Thoracic aorta (tissue), 2 donors: ENCODE measurements around the gene PTGFRN. TPM values are rescaled to one million over a fixed set of nuclear protein-coding genes. Genes with fewer than 3 reads are reported as not detected.

Experiments
- ATAC-seq: fragments of 150-250 bp; one replicate; pipeline ENCODE4 v1.8.0; 2017; ENCODE audit warnings: low read depth; ENCODE audit not compliant: insufficient number of reproducible peaks, low FRiP score
- DNase-seq: peaks from one replicate; pipeline ENCODE4 v3.0.0-alpha.2; 2020; ENCODE audit warnings: low spot score
- H3K27ac ChIP-seq, 2 donors: fragments of 200-600 bp; sonication (generic); 1 replicate in 1 of 2; 2 replicates in 1 of 2; pipeline ENCODE4 v1.5.1; 2016; ENCODE audit warnings: mild to moderate bottlenecking in 2 of 2, moderate library complexity in 2 of 2
- H3K27me3 ChIP-seq: fragments of 200-600 bp; sonication (generic); replicated peaks from 2 replicates; pipeline ENCODE4 v1.6.0; 2016; ENCODE audit warnings: mild to moderate bottlenecking; ENCODE audit not compliant: insufficient read depth
- H3K36me3 ChIP-seq: fragments of 200-600 bp; sonication (generic); one replicate; pipeline ENCODE4 v1.5.1; 2016
- H3K4me1 ChIP-seq, 2 donors: fragments of 200-600 bp; sonication (generic); 1 replicate in 1 of 2; 2 replicates in 1 of 2; pipeline versions ENCODE4 v1.5.1 to v1.6.0; 2016; ENCODE audit warnings: low read depth in 2 of 2, mild to moderate bottlenecking in 1 of 2; ENCODE audit not compliant: control insufficient read depth in 1 of 2
- H3K4me3 ChIP-seq: fragments of 200-600 bp; sonication (generic); 2 replicates; pipeline ENCODE4 v1.5.1; 2016; ENCODE audit warnings: mild to moderate bottlenecking
- H3K9me3 ChIP-seq: fragments of 200-600 bp; sonication (generic); 2 replicates; pipeline ENCODE4 v1.5.1; 2016
- CTCF ChIP-seq: fragments of 200-600 bp; sonication (generic); IDR thresholded peaks from one replicate; pipeline ENCODE4 v1.5.1; 2019; ENCODE audit warnings: antibody characterized with exemption
- total RNA-seq, 2 donors: library from RNA; depleted of rRNA; stranded (reverse); fragments of >200 nt; gene quantifications; one replicate each; pipeline versions ENCODE4 v1.1.0 to v1.2.3, GENCODE V29; 2016

Gene PTGFRN
- total RNA-seq, 2 donors from 2014 or later = 24.5 to 32.7 TPM

GRCh38 chr1:116993286-116993685 lies 83.6 kb downstream of the PTGFRN start:
- Histone ChIP-seq H3K4me3 (no peak overlapping the region), H3K36me3 (no peaks in the 10 kb centered on the region), H3K27ac (no peak overlapping the region), H3K4me1 (peaks cover 6 to 13% of the 10 kb centered on the region in 2 donors), H3K27me3 (no peaks in the 10 kb centered on the region), H3K9me3 (no peaks in the 10 kb centered on the region)
- no peak for TF ChIP-seq CTCF
- ATAC-seq (no peak), DNase-seq (no peak)

DNA sequence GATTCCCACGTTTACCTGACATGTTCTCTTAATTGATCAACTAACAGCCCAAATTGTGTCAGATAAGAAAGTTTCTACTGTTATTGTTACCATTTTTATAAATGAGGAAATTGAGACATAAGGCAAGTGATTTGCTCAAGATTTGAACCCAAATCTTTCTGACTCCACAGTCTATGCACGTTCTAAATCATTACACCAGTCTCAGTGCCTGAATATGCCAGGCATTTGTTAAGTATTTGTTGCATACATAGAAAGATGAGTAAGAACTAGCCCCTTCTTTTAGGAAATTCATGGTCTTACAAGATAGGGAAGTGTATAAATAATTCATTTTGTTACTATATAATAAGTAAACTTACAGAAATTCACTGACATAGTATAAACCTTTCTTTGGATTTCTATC lies 84.7 kb downstream of the PTGFRN start:
- Histone ChIP-seq H3K4me1 (peaks cover 6 to 13% of the 10 kb centered on the region in 2 donors), H3K9me3 (no peaks in the 10 kb centered on the region), H3K27ac (no peak overlapping the region), H3K36me3 (no peaks in the 10 kb centered on the region), H3K4me3 (no peak overlapping the region), H3K27me3 (no peaks in the 10 kb centered on the region)
- DNase-seq (no peak), ATAC-seq (no peak)
- TF ChIP-seq CTCF = no peak

GRCh38 chr1:116997066-116997465 lies 87.3 kb downstream of the PTGFRN start:
- ATAC-seq = no peak
- no peak overlapping the region for H3K27ac ChIP-seq
- DNase-seq = no peak
- no peak for TF ChIP-seq CTCF
- H3K4me3 ChIP-seq = no peak overlapping the region
- H3K36me3 ChIP-seq = no peaks in the 10 kb centered on the region
- H3K4me1 ChIP-seq = no peaks in the 10 kb centered on the region
- H3K9me3 ChIP-seq = no peaks in the 10 kb centered on the region
- H3K27me3 ChIP-seq = no peaks in the 10 kb centered on the region

GRCh38 chr1:116997636-116998035 lies 87.9 kb downstream of the PTGFRN start:
- Histone ChIP-seq H3K9me3 (no peaks in the 10 kb centered on the region), H3K36me3 (no peaks in the 10 kb centered on the region), H3K4me1 (no peaks in the 10 kb centered on the region), H3K27ac (no peak overlapping the region), H3K4me3 (no peak overlapping the region), H3K27me3 (no peaks in the 10 kb centered on the region)
- no peak for ATAC-seq
- DNase-seq = no peak
- no peak for TF ChIP-seq CTCF

DNA sequence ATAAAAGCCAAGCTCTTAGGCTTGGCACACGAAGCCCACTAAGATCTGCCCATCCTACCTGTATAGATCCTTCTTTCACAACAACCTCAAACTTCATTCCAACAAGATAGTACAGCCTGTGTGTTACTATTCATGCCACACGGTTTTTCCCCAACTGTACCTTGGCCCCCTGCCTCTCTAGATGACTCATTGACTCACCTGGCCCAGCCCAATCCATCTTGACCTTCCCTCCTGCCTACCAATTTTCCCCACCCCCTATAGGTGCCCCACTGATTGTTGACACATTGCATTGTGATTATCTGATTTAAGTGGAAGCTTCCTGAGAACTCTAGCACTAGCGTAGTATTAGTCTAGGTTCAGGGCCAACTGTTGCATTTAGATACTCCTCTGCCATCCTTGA lies 89.9 kb downstream of the PTGFRN start:
- DNase-seq = no peak
- no peaks in the 10 kb centered on the region for H3K9me3 ChIP-seq
- no peaks in the 10 kb centered on the region for H3K36me3 ChIP-seq
- H3K4me3 ChIP-seq = no peak overlapping the region
- H3K27ac ChIP-seq = no peak overlapping the region
- H3K27me3 ChIP-seq = no peaks in the 10 kb centered on the region
- no peak for ATAC-seq
- H3K4me1 ChIP-seq = no peaks in the 10 kb centered on the region
- TF ChIP-seq CTCF = no peak
